ENCODE measurements around the gene VAV2. TPM values are rescaled to one million over a fixed set of nuclear protein-coding genes. Genes with fewer than 3 reads are reported as not detected.

VAV2 gene
- total RNA-seq, 2 experiments from 2014 or later: 11.0 to 27.8 TPM

GRCh38 chr9:134040781-134041648 is 48.9 kb upstream of the VAV2 start:
- DNase-seq (ENCODE audit: low spot score): no peak
- H3K79me2 ChIP-seq (ENCODE audit: insufficient read depth, low read depth, low read length): no peaks in the 10 kb centered on the region
- intact Hi-C loops (cut with micrococcal nuclease; ENCODE audit: unreplicated experiment): no loop called here
- BruUV-seq (replicated peaks): no TSS peak
- no peak overlapping the region for H3K4me3 ChIP-seq (ENCODE audit: low read depth, low read length, poor library complexity, severe bottlenecking)
- no peak for TF ChIP-seq CTCF (conservative IDR thresholded peaks at IDR 0.05; ENCODE audit: low read length)
- no peak for TF ChIP-seq EZH2phosphoT487 (IDR thresholded peaks at IDR 0.05; ENCODE audit: borderline replicate concordance, low read depth, low read length)
- no peaks in the 10 kb centered on the region for H3K36me3 ChIP-seq (ENCODE audit: insufficient read depth, low read length)
- no peaks in the 10 kb centered on the region for H4K20me1 ChIP-seq (ENCODE audit: insufficient read depth, low read length)
- H3K27ac ChIP-seq (ENCODE audit: low read depth, low read length, poor library complexity, severe bottlenecking): no peak overlapping the region
- ChIA-PET CTCF (ENCODE audit: unreplicated experiment) (no interaction called here), POLR2A (no interaction called here)
- H3K4me2 ChIP-seq (ENCODE audit: low read length): no peak overlapping the region
- no peak overlapping the region for H2AFZ ChIP-seq (ENCODE audit: low read length)
- H3K9me2 ChIP-seq (ENCODE audit: insufficient read depth, low read length): no peaks in the 10 kb centered on the region
- no peaks in the 10 kb centered on the region for H3K9me3 ChIP-seq (ENCODE audit: low read length)
- no peaks in the 10 kb centered on the region for H3K4me1 ChIP-seq (ENCODE audit: insufficient read depth, low read length, poor library complexity, severe bottlenecking)

GRCh38 chr9:134040176-134040565 is 48.0 kb upstream of the VAV2 start:
- H3K9me2 ChIP-seq (ENCODE audit: insufficient read depth, low read length): no peaks in the 10 kb centered on the region
- no TSS peak for BruUV-seq (replicated peaks)
- no peaks in the 10 kb centered on the region for H4K20me1 ChIP-seq (ENCODE audit: insufficient read depth, low read length)
- H2AFZ ChIP-seq (ENCODE audit: low read length): no peak overlapping the region
- POLR2A ChIA-PET: no interaction called here
- no peaks in the 10 kb centered on the region for H3K4me1 ChIP-seq (ENCODE audit: insufficient read depth, low read length, poor library complexity, severe bottlenecking)
- H3K4me3 ChIP-seq (ENCODE audit: low read depth, low read length, poor library complexity, severe bottlenecking): no peak overlapping the region
- CTCF ChIA-PET (ENCODE audit: unreplicated experiment): no interaction called here
- no peaks in the 10 kb centered on the region for H3K79me2 ChIP-seq (ENCODE audit: insufficient read depth, low read depth, low read length)
- no peak overlapping the region for H3K27ac ChIP-seq (ENCODE audit: low read depth, low read length, poor library complexity, severe bottlenecking)
- H3K9me3 ChIP-seq (ENCODE audit: low read length): no peaks in the 10 kb centered on the region
- TF ChIP-seq EZH2phosphoT487 (IDR thresholded peaks at IDR 0.05; ENCODE audit: borderline replicate concordance, low read depth, low read length) (no peak), CTCF (conservative IDR thresholded peaks at IDR 0.05; ENCODE audit: low read length) (no peak)
- no peak overlapping the region for H3K4me2 ChIP-seq (ENCODE audit: low read length)
- intact Hi-C loops (cut with micrococcal nuclease; ENCODE audit: unreplicated experiment): no loop called here
- DNase-seq (ENCODE audit: low spot score): no peak
- no peaks in the 10 kb centered on the region for H3K36me3 ChIP-seq (ENCODE audit: insufficient read depth, low read length)
